Naive thymus-derived CD4-positive, alpha-beta T cell (primary cell): Measurements from ENCODE around the gene BHLHE41. TPM values are rescaled to one million over a fixed set of nuclear protein-coding genes. Genes with fewer than 3 reads are reported as not detected.

Source experiments
- ATAC-seq: fragments of 150-1000 bp; cut with Tn5 transposase; 2 replicates; pipeline ENCODE4 v1.10.0; 2021; ENCODE audit warnings: mild to moderate bottlenecking, moderate library complexity
- CTCF ChIA-PET: fragments of 350-600 bp; sonication (Branson Sonifier 250); formaldehyde crosslinking; loops from one replicate; lab custom pipeline; 2021; ENCODE audit warnings: antibody characterized with exemption; lab: Charles Lee
- POLR2A ChIA-PET: fragments of 350-600 bp; sonication (Branson Sonifier 250); formaldehyde crosslinking; loops from one replicate; lab custom pipeline; 2021; ENCODE audit warnings: antibody characterized with exemption, inconsistent platforms; lab: Charles Lee
- DNase-seq, 9 donors: peaks; one replicate each; pipeline versions ENCODE4 v3.0.0 to v3.0.0-alpha.2; 2020 to 2022; ENCODE audit warnings: mixed read lengths in 1 of 9
- H3K27ac ChIP-seq: one replicate; pipeline ENCODE4 v1.7.0; 2013; ENCODE audit warnings: mild to moderate bottlenecking, low read depth, low read length, moderate library complexity
- H3K27me3 ChIP-seq, 2 donors: one replicate each; pipeline ENCODE4 v1.7.0; 2013; ENCODE audit warnings: low read length in 2 of 2, mild to moderate bottlenecking in 2 of 2, moderate library complexity in 2 of 2; ENCODE audit not compliant: control insufficient read depth in 2 of 2, insufficient read depth in 2 of 2
- H3K36me3 ChIP-seq, 3 experiments: 1 replicate in 2 of 3; 2 replicates in 1 of 3; pipeline ENCODE4 v1.7.0; 2013; ENCODE audit warnings: low read length in 3 of 3, mild to moderate bottlenecking in 3 of 3, moderate library complexity in 1 of 3; ENCODE audit not compliant: insufficient read depth in 3 of 3, control insufficient read depth in 2 of 3
- H3K4me1 ChIP-seq, 2 donors: one replicate each; pipeline ENCODE4 v1.7.0; 2013; ENCODE audit warnings: low read length in 2 of 2, mild to moderate bottlenecking in 2 of 2, moderate library complexity in 1 of 2; ENCODE audit not compliant: control insufficient read depth in 2 of 2, insufficient read depth in 2 of 2
- H3K4me3 ChIP-seq: 2 replicates; pipeline ENCODE4 v1.7.0; 2013; ENCODE audit warnings: mild to moderate bottlenecking, low read length
- H3K9me3 ChIP-seq, 3 experiments: 1 replicate in 2 of 3; 2 replicates in 1 of 3; pipeline ENCODE4 v1.7.0; 2013; ENCODE audit warnings: low read length in 3 of 3; ENCODE audit not compliant: control insufficient read depth in 2 of 3
- H3K27ac Mint-ChIP-seq, 9 donors: one replicate each; pipeline ENCODE4 v1.8.0; 2020 to 2022; ENCODE audit warnings: mixed read lengths in 9 of 9, mild to moderate bottlenecking in 8 of 9, moderate library complexity in 5 of 9, inconsistent platforms in 2 of 9
- H3K27me3 Mint-ChIP-seq, 5 donors: one replicate each; pipeline ENCODE4 v1.8.0; 2021 to 2022; ENCODE audit warnings: mixed read lengths in 5 of 5, mild to moderate bottlenecking in 1 of 5
- H3K36me3 Mint-ChIP-seq, 5 donors: one replicate each; pipeline ENCODE4 v1.8.0; 2020 to 2022; ENCODE audit warnings: mixed read lengths in 5 of 5, mild to moderate bottlenecking in 3 of 5, inconsistent platforms in 1 of 5
- H3K4me1 Mint-ChIP-seq, 7 donors: one replicate each; pipeline ENCODE4 v1.8.0; 2020 to 2022; ENCODE audit warnings: mixed read lengths in 7 of 7, mild to moderate bottlenecking in 3 of 7, inconsistent platforms in 1 of 7
- H3K4me3 Mint-ChIP-seq, 10 donors: one replicate each; pipeline ENCODE4 v1.8.0; 2020 to 2022; ENCODE audit warnings: mild to moderate bottlenecking in 10 of 10, mixed read lengths in 10 of 10, moderate library complexity in 6 of 10, inconsistent platforms in 2 of 10
- H3K9me3 Mint-ChIP-seq, 11 donors: one replicate each; pipeline ENCODE4 v1.8.0; 2020 to 2022; ENCODE audit warnings: mixed read lengths in 11 of 11, mild to moderate bottlenecking in 4 of 11, inconsistent platforms in 1 of 11, moderate library complexity in 1 of 11
- intact Hi-C, 2 donors: fragments of 100-400 bp; cut with micrococcal nuclease; formaldehyde crosslinking; loops; one replicate each; pipeline ENCODE4 v1.15.1; 2023
- polyA plus RNA-seq, 2 donors: library from polyadenylated mRNA; unstranded; fragments of 300-500 nt; fragmentation: Illumina TruSeq; gene quantifications; one replicate each; pipeline ENCODE4 v1.2.3, GENCODE V29; 2021
- total RNA-seq, 6 experiments: library from RNA in 5 of 6; stranded (reverse) in 5 of 6; gene quantifications; 1 replicate in 5 of 6; 2 replicates in 1 of 6; pipeline ENCODE4 v1.2.3 and lab custom pipeline; 2021 to 2026

The BHLHE41 gene
- total and polyA plus RNA-seq, 7 experiments from 2014 or later = 0.42 to 1.2 (median 0.84) TPM; not detected in 4

GRCh38 chr12:26112232-26112631 lies 12.6 kb downstream of the BHLHE41 start:
- H3K36me3 ChIP-seq = no peaks in the 10 kb centered on the region
- peak overlapping the region in 1 of 9 donors; percentile 19 for H3K27ac Mint-ChIP-seq
- peaks cover 0 to 5% of the 10 kb centered on the region in 2 donors for H3K4me1 ChIP-seq
- H3K9me3 ChIP-seq = no peaks in the 10 kb centered on the region
- intact Hi-C loops = loop anchor here (10.0 kb wide), 3 partner anchors 413 to 1413 kb away; partner anchors contain the start of genes PPFIBP1 (in 1 of the 2) and TM7SF3 (in 1 of the 2)
- H3K27ac ChIP-seq = no peak overlapping the region
- peak overlapping the region in 5 of 10 donors; percentile 18 to 78 (median 64) for H3K4me3 Mint-ChIP-seq
- no peaks in the 10 kb centered on the region for H3K9me3 Mint-ChIP-seq
- CTCF ChIA-PET = no interaction called here
- H3K36me3 Mint-ChIP-seq = peaks cover 0 to 2% (median 0%) of the 10 kb centered on the region in 5 donors
- peaks cover 5 to 14% (median 8%) of the 10 kb centered on the region in 7 donors for H3K4me1 Mint-ChIP-seq
- H3K27me3 Mint-ChIP-seq = peaks cover 0 to 73% (median 25%) of the 10 kb centered on the region in 5 donors
- H3K27me3 ChIP-seq = no peaks in the 10 kb centered on the region
- DNase-seq (no peak), ATAC-seq (no peak)
- no peak overlapping the region for H3K4me3 ChIP-seq
- POLR2A ChIA-PET = no interaction called here

- intact Hi-C loops = no loop called here
- Histone ChIP-seq H3K27me3 (no peaks in the 10 kb centered on the region), H3K4me3 (no peak overlapping the region), H3K4me1 (peaks cover 0 to 5% of the 10 kb centered on the region in 2 donors), H3K36me3 (no peaks in the 10 kb centered on the region), H3K27ac (no peak overlapping the region), H3K9me3 (no peaks in the 10 kb centered on the region)
- ATAC-seq (no peak), DNase-seq (no peak)
- Mint-ChIP-seq H3K9me3 (no peaks in the 10 kb centered on the region), H3K27me3 (peaks cover 9 to 58% (median 28%) of the 10 kb centered on the region in 5 donors), H3K36me3 (peaks cover 0 to 2% (median 0%) of the 10 kb centered on the region in 5 donors), H3K4me1 (peaks cover 3 to 9% (median 5%) of the 10 kb centered on the region in 7 donors), H3K27ac (peak overlapping the region in 1 of 9 donors; percentile 24), H3K4me3 (no peak overlapping the region)
- ChIA-PET CTCF (no interaction called here), POLR2A (no interaction called here)
Observed at GRCh38 chr12:26109343-26109881, 15.4 kb downstream of the BHLHE41 start.

GRCh38 chr12:26108915-26109314 lies 15.9 kb downstream of the BHLHE41 start:
- ChIA-PET POLR2A (no interaction called here), CTCF (no interaction called here)
- Histone ChIP-seq H3K4me3 (no peak overlapping the region), H3K9me3 (no peaks in the 10 kb centered on the region), H3K4me1 (peaks cover 0 to 5% of the 10 kb centered on the region in 2 donors), H3K27ac (no peak overlapping the region), H3K36me3 (no peaks in the 10 kb centered on the region), H3K27me3 (no peaks in the 10 kb centered on the region)
- no peak for DNase-seq
- no peak for ATAC-seq
- H3K27ac Mint-ChIP-seq = no peak overlapping the region
- peaks cover 9 to 57% (median 28%) of the 10 kb centered on the region in 5 donors for H3K27me3 Mint-ChIP-seq
- peaks cover 3 to 9% (median 5%) of the 10 kb centered on the region in 7 donors for H3K4me1 Mint-ChIP-seq
- intact Hi-C loops = no loop called here
- H3K4me3 Mint-ChIP-seq = no peak overlapping the region
- H3K36me3 Mint-ChIP-seq = peaks cover 0 to 2% (median 0%) of the 10 kb centered on the region in 5 donors
- no peaks in the 10 kb centered on the region for H3K9me3 Mint-ChIP-seq

- H3K4me3 Mint-ChIP-seq = no peak overlapping the region
- no peaks in the 10 kb centered on the region for H3K27me3 ChIP-seq
- H3K36me3 Mint-ChIP-seq = no peaks in the 10 kb centered on the region
- H3K4me1 Mint-ChIP-seq = no peaks in the 10 kb centered on the region
- peaks cover 13 to 43% (median 22%) of the 10 kb centered on the region in 5 donors for H3K27me3 Mint-ChIP-seq
- no peaks in the 10 kb centered on the region for H3K9me3 ChIP-seq
- intact Hi-C loops = no loop called here
- DNase-seq (no peak), ATAC-seq (no peak)
- H3K9me3 Mint-ChIP-seq = no peaks in the 10 kb centered on the region
- ChIA-PET POLR2A (no interaction called here), CTCF (no interaction called here)
- no peaks in the 10 kb centered on the region for H3K4me1 ChIP-seq
- no peaks in the 10 kb centered on the region for H3K36me3 ChIP-seq
- H3K27ac Mint-ChIP-seq = no peak overlapping the region
- H3K4me3 ChIP-seq = no peak overlapping the region
- no peak overlapping the region for H3K27ac ChIP-seq
Observed at GRCh38 chr12:26106347-26106746, 18.5 kb downstream of the BHLHE41 start.

- Mint-ChIP-seq H3K36me3 (no peaks in the 10 kb centered on the region), H3K4me3 (no peak overlapping the region), H3K27ac (no peak overlapping the region), H3K4me1 (no peaks in the 10 kb centered on the region), H3K27me3 (peaks cover 10 to 41% (median 23%) of the 10 kb centered on the region in 5 donors), H3K9me3 (no peaks in the 10 kb centered on the region)
- Histone ChIP-seq H3K4me1 (no peaks in the 10 kb centered on the region), H3K27ac (no peak overlapping the region), H3K36me3 (no peaks in the 10 kb centered on the region), H3K4me3 (no peak overlapping the region), H3K27me3 (no peaks in the 10 kb centered on the region), H3K9me3 (no peaks in the 10 kb centered on the region)
- DNase-seq (no peak), ATAC-seq (no peak)
- POLR2A ChIA-PET = no interaction called here
- intact Hi-C loops = no loop called here
- CTCF ChIA-PET = interaction anchor here (1.2 kb wide), 1 partner anchor 299 kb away, joined by 3 read pairs; no protein-coding TSS in a partner anchor
Observed at GRCh38 chr12:26102953-26103352, 21.9 kb downstream of the BHLHE41 start.

- ATAC-seq (no peak), DNase-seq (no peak)
- H3K36me3 ChIP-seq = no peaks in the 10 kb centered on the region
- no peaks in the 10 kb centered on the region for H3K4me1 ChIP-seq
- no peaks in the 10 kb centered on the region for H3K27me3 ChIP-seq
- Mint-ChIP-seq H3K36me3 (no peaks in the 10 kb centered on the region), H3K27me3 (peaks cover 10 to 42% (median 23%) of the 10 kb centered on the region in 5 donors), H3K4me1 (no peaks in the 10 kb centered on the region), H3K27ac (no peak overlapping the region), H3K4me3 (no peak overlapping the region), H3K9me3 (no peaks in the 10 kb centered on the region)
- ChIA-PET POLR2A (no interaction called here), CTCF (interaction anchor here (0.9 to 1.2 kb wide), 2 partner anchors 300 to 600 kb away, joined by 3 to 5 read pairs; no protein-coding TSS in a partner anchor)
- no peak overlapping the region for H3K27ac ChIP-seq
- H3K4me3 ChIP-seq = no peak overlapping the region
- intact Hi-C loops = no loop called here
- no peaks in the 10 kb centered on the region for H3K9me3 ChIP-seq
Observed at GRCh38 chr12:26101763-26102162, 23.1 kb downstream of the BHLHE41 start.

GRCh38 chr12:26101350-26101734 lies 23.5 kb downstream of the BHLHE41 start:
- no peaks in the 10 kb centered on the region for H3K4me1 Mint-ChIP-seq
- H3K27ac ChIP-seq = no peak overlapping the region
- no peaks in the 10 kb centered on the region for H3K27me3 ChIP-seq
- H3K9me3 ChIP-seq = no peaks in the 10 kb centered on the region
- H3K4me1 ChIP-seq = no peaks in the 10 kb centered on the region
- intact Hi-C loops = no loop called here
- H3K27me3 Mint-ChIP-seq = peaks cover 10 to 40% (median 23%) of the 10 kb centered on the region in 5 donors
- no peak for ATAC-seq
- CTCF ChIA-PET = interaction anchor here (0.9 kb wide), 1 partner anchor 600 kb away, joined by 5 read pairs; no protein-coding TSS in a partner anchor
- H3K9me3 Mint-ChIP-seq = no peaks in the 10 kb centered on the region
- no peak for DNase-seq
- H3K27ac Mint-ChIP-seq = no peak overlapping the region
- no peak overlapping the region for H3K4me3 ChIP-seq
- POLR2A ChIA-PET = no interaction called here
- H3K4me3 Mint-ChIP-seq = no peak overlapping the region
- no peaks in the 10 kb centered on the region for H3K36me3 ChIP-seq
- H3K36me3 Mint-ChIP-seq = no peaks in the 10 kb centered on the region
